IMR-90 (cell line): ENCODE results near the gene ADAM15. TPM values are rescaled to one million over a fixed set of nuclear protein-coding genes. Genes with fewer than 3 reads are reported as not detected.
A peak's percentile ranks its signal among the peaks of the same experiment; 100 is the strongest.

Experiments used
- ATAC-seq: fragments of 200-7000 bp; cut with Tn5 transposase; 2 replicates; pipeline ENCODE4 v1.9.1; 2020; ENCODE audit warnings: low read depth, mild to moderate bottlenecking, moderate library complexity
- BruUV-seq: library from RNA; stranded (reverse); fragments of 400-500 nt; replicated peaks from 2 replicates; lab custom pipeline; 2021; lab: Mats Ljungman, UMichigan
- CTCF ChIA-PET: fragments of 300-600 bp; formaldehyde crosslinking; extraction: SDS; loops from one replicate; lab custom pipeline; 2021; ENCODE audit warnings: antibody characterized with exemption; lab: Yijun Ruan, JAX
- POLR2A ChIA-PET: fragments of 300-600 bp; sonication (Branson Sonifier 250); formaldehyde crosslinking; loops from one replicate; lab custom pipeline; 2022; ENCODE audit warnings: antibody characterized with exemption; ENCODE audit not compliant: unreplicated experiment; lab: Charles Lee
- DNase-seq: peaks from one replicate; pipeline ENCODE4 v3.0.0; 2013
- H2AFZ ChIP-seq: replicated peaks from 2 replicates; pipeline ENCODE3; 2013; ENCODE audit warnings: low read length, mild to moderate bottlenecking; ENCODE audit not compliant: poor library complexity
- H2AK5ac ChIP-seq: 2 replicates; pipeline ENCODE4 v1.6.1; 2013; ENCODE audit warnings: low read depth, low read length, inconsistent platforms
- H2AK9ac ChIP-seq: replicated peaks from 2 replicates; pipeline ENCODE3; 2013; ENCODE audit warnings: mild to moderate bottlenecking, low read depth, low read length, moderate library complexity; ENCODE audit not compliant: poor library complexity
- H2BK120ac ChIP-seq: 2 replicates; pipeline ENCODE4 v1.6.1; 2013; ENCODE audit warnings: low read depth, low read length, inconsistent platforms
- H2BK15ac ChIP-seq: 3 replicates; pipeline ENCODE4 v1.6.1; 2013; ENCODE audit warnings: low read depth, low read length, inconsistent platforms
- H2BK20ac ChIP-seq: 2 replicates; pipeline ENCODE4 v1.6.1; 2013; ENCODE audit warnings: low read depth, mild to moderate bottlenecking, inconsistent platforms, low read length, moderate library complexity
- H2BK5ac ChIP-seq: 2 replicates; pipeline ENCODE4 v1.6.1; 2013; ENCODE audit warnings: mild to moderate bottlenecking, low read depth, low read length, inconsistent platforms; ENCODE audit not compliant: poor library complexity, severe bottlenecking
- H3K14ac ChIP-seq: replicated peaks from 2 replicates; pipeline ENCODE4 v1.6.1; 2013; ENCODE audit warnings: low read depth, low read length, inconsistent platforms
- H3K18ac ChIP-seq: 2 replicates; pipeline ENCODE4 v1.6.1; 2013; ENCODE audit warnings: low read depth, low read length, control low read depth
- H3K23ac ChIP-seq: 2 replicates; pipeline ENCODE4 v1.6.1; 2013; ENCODE audit warnings: low read depth, low read length, inconsistent platforms
- H3K27ac ChIP-seq: 2 replicates; pipeline ENCODE4 v1.5.1; 2013; ENCODE audit warnings: mild to moderate bottlenecking, control low read depth, low read length; ENCODE audit not compliant: insufficient read depth
- H3K27me3 ChIP-seq: 2 replicates; pipeline ENCODE4 v1.6.1; 2013; ENCODE audit warnings: low read length; ENCODE audit not compliant: control insufficient read depth, insufficient read depth
- H3K36me3 ChIP-seq: 2 replicates; pipeline ENCODE4 v1.6.1; 2013; ENCODE audit warnings: low read length, mixed read lengths; ENCODE audit not compliant: control insufficient read depth, insufficient read depth
- H3K4ac ChIP-seq: 2 replicates; pipeline ENCODE4 v1.6.1; 2013; ENCODE audit warnings: low read depth, low read length, inconsistent platforms
- H3K4me1 ChIP-seq: 2 replicates; pipeline ENCODE4 v1.6.1; 2013; ENCODE audit warnings: low read length, mixed read lengths; ENCODE audit not compliant: control insufficient read depth, insufficient read depth
- H3K4me2 ChIP-seq: 2 replicates; pipeline ENCODE4 v1.6.1; 2013; ENCODE audit warnings: low read depth, mild to moderate bottlenecking, control low read depth, low read length, moderate library complexity
- H3K4me3 ChIP-seq: 2 replicates; pipeline ENCODE4 v1.5.1; 2013; ENCODE audit warnings: low read depth, mild to moderate bottlenecking, control low read depth, low read length, moderate library complexity; ENCODE audit not compliant: insufficient read depth
- H3K56ac ChIP-seq: 2 replicates; pipeline ENCODE4 v1.6.1; 2013; ENCODE audit warnings: low read length, inconsistent platforms; ENCODE audit not compliant: insufficient read depth; ENCODE audit errors: extremely low read depth
- H3K79me1 ChIP-seq, 2 experiments: 2 replicates each; pipeline ENCODE4 v1.6.1; 2013; ENCODE audit warnings: low read length in 2 of 2, inconsistent platforms in 1 of 2, low read depth in 1 of 2
- H3K9ac ChIP-seq: 2 replicates; pipeline ENCODE4 v1.6.1; 2013; ENCODE audit warnings: low read depth, low read length, control low read depth
- H3K9me1 ChIP-seq: 2 replicates; pipeline ENCODE4 v1.6.1; 2013; ENCODE audit warnings: low read length, inconsistent platforms; ENCODE audit not compliant: insufficient read depth
- H3K9me3 ChIP-seq: 2 replicates; pipeline ENCODE4 v1.6.1; 2013; ENCODE audit warnings: low read length; ENCODE audit not compliant: control insufficient read depth, insufficient read depth
- H4K20me1 ChIP-seq: 2 replicates; pipeline ENCODE4 v1.6.1; 2013; ENCODE audit warnings: low read length, inconsistent platforms; ENCODE audit not compliant: insufficient read depth
- H4K5ac ChIP-seq: 2 replicates; pipeline ENCODE4 v1.6.1; 2013; ENCODE audit warnings: mild to moderate bottlenecking, low read depth, low read length, control low read depth
- H4K8ac ChIP-seq, 2 experiments: 2 replicates each; pipeline ENCODE4 v1.6.1; 2013; ENCODE audit warnings: low read depth in 2 of 2, low read length in 2 of 2, control low read depth in 1 of 2, inconsistent platforms in 1 of 2
- H4K91ac ChIP-seq: 2 replicates; pipeline ENCODE4 v1.6.1; 2013; ENCODE audit warnings: low read depth, low read length, inconsistent platforms; ENCODE audit not compliant: insufficient read depth
- POLR2A ChIP-seq: IDR thresholded peaks from 2 replicates; pipeline ENCODE4 v1.6.1; 2012; ENCODE audit warnings: mild to moderate bottlenecking, low read depth, low read length
- whole genome bisulfite sequencing, 2 experiments: methylation state at CpG; one replicate each; pipeline versions ENCODE4 v1.1.5 to v1.1.7; 2013; ENCODE audit warnings: missing lambda C conversion rate in 2 of 2; ENCODE audit not compliant: insufficient read length in 1 of 2; ENCODE audit errors: extremely low coverage in 2 of 2; 5-methylcytosine and 5-hydroxymethylcytosine counted together
- dilution Hi-C: fragments of 300-500 bp; cut with HindIII; formaldehyde crosslinking; loops from one replicate; pipeline ENCODE4 v1.14.3; 2018; ENCODE audit warnings: low sequenced_read_pairs; ENCODE audit not compliant: unreplicated experiment
- in situ Hi-C: fragments of 300-500 bp; cut with MboI; formaldehyde crosslinking; loops from 3 replicates; pipeline ENCODE4 v1.14.3; 2019; ENCODE audit warnings: low sequenced_read_pairs, inconsistent platforms, mixed read lengths
- intact Hi-C: fragments of 100-400 bp; cut with micrococcal nuclease; formaldehyde crosslinking; loops from 2 replicates; pipeline ENCODE4 v1.10.0; 2022
- polyA plus RNA-seq, 3 experiments: library from polyadenylated mRNA; depleted of rRNA; stranded (reverse); fragments of >200 nt; gene quantifications; 2 replicates each; pipeline ENCODE4 v1.2.3, GENCODE V29; 2012; ENCODE audit warnings: low replicate concordance in 1 of 3
- total RNA-seq: library from RNA; depleted of rRNA; stranded (reverse); fragments of >200 nt; gene quantifications from 2 replicates; pipeline ENCODE4 v1.2.3, GENCODE V29; 2012
- TF ChIP-seq, protein P1 (sequence below): conservative IDR thresholded peaks from 2 replicates; pipeline ENCODE4 v1.5.1; 2012; ENCODE audit warnings: mild to moderate bottlenecking, low read depth, low read length, improper control_type of control experiment

ADAM15 gene
- total and polyA plus RNA-seq, 2 of the 4 experiments (the other 2 are of a cell fraction): 25.6 to 52.4 TPM

DNA sequence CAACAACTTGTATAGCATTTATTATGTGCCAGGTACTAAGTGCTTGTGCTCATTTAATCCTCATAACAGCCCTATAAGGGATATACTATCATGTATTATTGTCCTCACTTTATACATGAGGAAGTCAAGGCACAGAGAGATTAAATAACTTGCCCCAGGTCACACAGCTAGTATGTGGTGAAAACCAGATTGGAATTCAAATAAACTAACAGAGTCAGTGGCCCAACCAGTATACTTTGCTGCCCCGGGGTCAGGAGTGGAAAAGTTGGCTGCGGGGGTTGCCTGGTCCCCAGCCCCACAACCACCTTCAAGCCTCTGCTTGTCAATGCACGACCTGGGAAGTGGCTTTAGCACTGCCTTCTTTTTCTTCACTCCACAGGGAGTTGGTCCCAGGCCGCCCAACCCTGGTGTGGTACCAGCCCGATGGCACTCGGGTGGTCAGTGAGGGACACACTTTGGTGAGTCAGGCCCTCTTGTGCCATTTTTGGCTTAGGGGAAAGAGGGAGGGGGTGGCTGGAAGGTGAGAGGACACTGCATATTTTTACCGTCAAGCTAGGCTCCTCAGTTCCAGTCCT is 2.5 kb downstream of the ADAM15 start:
- Histone ChIP-seq H3K4me3 (no peak overlapping the region), H4K5ac (no peak overlapping the region), H2BK15ac (no peak overlapping the region), H3K18ac (no peak overlapping the region), H4K91ac (no peak overlapping the region), H3K14ac (no peak overlapping the region), H4K20me1 (no peaks in the 10 kb centered on the region; the same call in 1 of the 2 replicates), H2AFZ (peak overlapping the region; percentile 7), H3K36me3 (peaks cover 15% of the 10 kb centered on the region), H3K27me3 (no peaks in the 10 kb centered on the region), H3K4ac (no peak overlapping the region), H2BK5ac (no peak overlapping the region), H4K8ac (no peak overlapping the region), H2BK120ac (no peak overlapping the region), H3K4me1 (peaks cover 8% of the 10 kb centered on the region), H3K9me1 (peaks cover 4% of the 10 kb centered on the region; the same call in 1 of the 2 replicates), H2AK5ac (no peak overlapping the region), H2AK9ac (peak overlapping the region; percentile 63), H3K4me2 (no peak overlapping the region), H3K56ac (no peak overlapping the region), H3K23ac (no peak overlapping the region), H3K9me3 (no peaks in the 10 kb centered on the region), H3K27ac (no peak overlapping the region), H2BK20ac (no peak overlapping the region), H3K79me1 (peaks cover 0 to 15% of the 10 kb centered on the region in 2 experiments; a peak in 2 of 4 replicates), H3K9ac (no peak overlapping the region)
- POLR2A ChIA-PET: no interaction called here
- DNase-seq (no peak), ATAC-seq (no peak)
- TF ChIP-seq, protein P1, sequence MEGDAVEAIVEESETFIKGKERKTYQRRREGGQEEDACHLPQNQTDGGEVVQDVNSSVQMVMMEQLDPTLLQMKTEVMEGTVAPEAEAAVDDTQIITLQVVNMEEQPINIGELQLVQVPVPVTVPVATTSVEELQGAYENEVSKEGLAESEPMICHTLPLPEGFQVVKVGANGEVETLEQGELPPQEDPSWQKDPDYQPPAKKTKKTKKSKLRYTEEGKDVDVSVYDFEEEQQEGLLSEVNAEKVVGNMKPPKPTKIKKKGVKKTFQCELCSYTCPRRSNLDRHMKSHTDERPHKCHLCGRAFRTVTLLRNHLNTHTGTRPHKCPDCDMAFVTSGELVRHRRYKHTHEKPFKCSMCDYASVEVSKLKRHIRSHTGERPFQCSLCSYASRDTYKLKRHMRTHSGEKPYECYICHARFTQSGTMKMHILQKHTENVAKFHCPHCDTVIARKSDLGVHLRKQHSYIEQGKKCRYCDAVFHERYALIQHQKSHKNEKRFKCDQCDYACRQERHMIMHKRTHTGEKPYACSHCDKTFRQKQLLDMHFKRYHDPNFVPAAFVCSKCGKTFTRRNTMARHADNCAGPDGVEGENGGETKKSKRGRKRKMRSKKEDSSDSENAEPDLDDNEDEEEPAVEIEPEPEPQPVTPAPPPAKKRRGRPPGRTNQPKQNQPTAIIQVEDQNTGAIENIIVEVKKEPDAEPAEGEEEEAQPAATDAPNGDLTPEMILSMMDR: no peak
- no peak for TF ChIP-seq POLR2A
- BruUV-seq: no TSS peak
- dilution Hi-C loops (no loop called here), in situ Hi-C loops (loop anchor here (10.0 kb wide), 1 partner anchor 99 kb away; the partner anchor contains the start of gene PBXIP1), intact Hi-C loops (loop anchor here (5.0 kb wide), 1 partner anchor 51 kb away; the partner anchor contains the start of gene ZBTB7B)
- 80% methylated on average over 1 of the region's 7 CpGs; no CpG with 5 or more reads in 1 of the 2 experiments for WGBS, 2 experiments
- CTCF ChIA-PET: interaction anchor here (1.2 to 1.3 kb wide), 2 partner anchors 28 to 32 kb away, joined by 3 to 6 read pairs; no protein-coding TSS in a partner anchor
